HEK293T (cell line): Measurements from ENCODE around the gene ARHGAP33.

Experiments
- BHLHE40 ChIP-seq: fragments of 450-650 bp; IDR thresholded peaks from 2 replicates; pipeline ENCODE4 v1.6.1; 2016; ENCODE audit warnings: mild to moderate bottlenecking, moderate library complexity, borderline replicate concordance
- ELF4 ChIP-seq: fragments of 450-650 bp; IDR thresholded peaks from 2 replicates; pipeline ENCODE4 v1.6.1; 2017; ENCODE audit warnings: antibody characterized with exemption
- TARDBP ChIP-seq: fragments of 450-650 bp; IDR thresholded peaks from 2 replicates; pipeline ENCODE4 v1.6.1; 2016

DNA sequence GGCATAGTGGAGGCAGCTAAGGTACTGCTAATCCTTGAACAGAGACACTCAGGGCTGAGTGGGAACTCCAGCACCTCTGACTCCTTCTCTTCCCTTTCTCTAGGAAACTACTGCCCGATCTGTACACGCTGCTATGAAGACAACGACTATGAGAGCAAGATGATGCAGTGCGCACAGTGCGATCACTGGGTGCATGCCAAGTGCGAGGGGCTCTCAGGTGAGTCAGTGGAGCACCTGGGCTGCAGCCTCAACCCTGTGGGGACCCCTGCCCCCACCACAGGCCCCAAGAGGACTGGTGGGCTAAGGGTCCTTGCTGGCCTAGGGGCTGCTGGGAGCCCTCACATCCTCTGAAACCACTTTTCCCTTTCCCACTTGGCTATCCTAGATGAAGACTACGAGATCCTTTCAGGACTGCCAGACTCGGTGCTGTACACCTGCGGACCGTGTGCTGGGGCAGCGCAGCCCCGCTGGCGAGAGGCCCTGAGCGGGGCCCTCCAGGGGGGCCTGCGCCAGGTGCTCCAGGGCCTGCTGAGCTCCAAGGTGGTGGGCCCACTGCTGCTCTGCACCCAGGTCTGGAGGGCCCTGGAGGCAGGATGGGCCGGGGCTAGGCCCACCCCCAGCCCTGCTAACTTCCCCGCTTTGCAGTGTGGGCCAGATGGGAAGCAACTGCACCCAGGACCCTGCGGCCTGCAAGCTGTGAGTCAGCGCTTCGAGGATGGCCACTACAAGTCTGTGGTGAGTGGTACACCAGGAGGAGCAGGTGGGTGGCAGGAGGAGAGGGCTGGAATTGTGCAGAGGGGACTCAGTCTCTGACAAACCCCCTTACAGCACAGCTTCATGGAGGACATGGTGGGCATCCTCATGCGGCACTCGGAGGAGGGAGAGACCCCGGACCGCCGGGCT lies 48.1 kb upstream of the ARHGAP33 start:
- no peak for TF ChIP-seq TARDBP
- no peak for TF ChIP-seq ELF4
- TF ChIP-seq BHLHE40: no peak
